ENCODE measurements around the gene KCNJ1.

Gene KCNJ1

GRCh38 chr11:128900468-128900867 lies 33.4 kb upstream of the KCNJ1 start:
- TF ChIP-seq CTCF (IDR thresholded peaks at IDR 0.05; ENCODE audit: low read depth, low read length): no peak
- no peak overlapping the region for H3K4me3 ChIP-seq (ENCODE audit: low read depth, low read length)

- no peak for TF ChIP-seq CTCF (IDR thresholded peaks at IDR 0.05; ENCODE audit: low read depth, low read length)
Observed at GRCh38 chr11:128898580-128899344, 31.7 kb upstream of the KCNJ1 start.

GRCh38 chr11:128897826-128898225 lies 30.7 kb upstream of the KCNJ1 start:
- no peak for TF ChIP-seq CTCF (IDR thresholded peaks at IDR 0.05; ENCODE audit: low read depth, low read length)
- H3K4me3 ChIP-seq (ENCODE audit: low read depth, low read length): no peak overlapping the region

More at GRCh38 chr11:128898580-128899344, 31.7 kb upstream of the KCNJ1 start:
- H3K4me3 ChIP-seq (ENCODE audit: low read depth, low read length): no peak overlapping the region

- TF ChIP-seq CTCF (IDR thresholded peaks at IDR 0.05; ENCODE audit: low read depth, low read length): no peak
- no peak overlapping the region for H3K4me3 ChIP-seq (ENCODE audit: low read depth, low read length)
Observed at GRCh38 chr11:128896356-128896755, 29.3 kb upstream of the KCNJ1 start.

- no peak overlapping the region for H3K4me3 ChIP-seq (ENCODE audit: low read depth, low read length)
- no peak for TF ChIP-seq CTCF (IDR thresholded peaks at IDR 0.05; ENCODE audit: low read depth, low read length)
Observed at GRCh38 chr11:128895526-128895925, 28.4 kb upstream of the KCNJ1 start.

DNA sequence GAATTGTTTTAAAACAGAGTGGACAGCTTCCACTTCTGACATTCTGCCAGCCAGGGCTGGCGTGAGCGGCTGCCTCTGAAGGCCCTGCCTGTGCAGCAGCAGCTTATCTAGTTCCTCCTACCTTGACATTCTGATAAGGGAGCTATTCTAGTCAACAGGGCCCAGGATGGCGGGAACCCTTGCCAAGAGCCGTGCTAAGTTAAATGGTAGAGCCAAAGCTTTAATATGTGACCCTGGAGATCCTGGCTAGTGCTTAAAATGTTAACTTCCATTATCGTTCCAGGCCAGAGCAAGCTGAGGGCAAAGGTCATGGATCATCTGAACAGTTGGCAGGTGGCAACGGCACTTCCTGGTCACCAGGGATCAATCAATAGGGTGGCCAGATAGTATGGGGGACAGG lies 27.6 kb upstream of the KCNJ1 start:
- no peak overlapping the region for H3K4me3 ChIP-seq (ENCODE audit: low read depth, low read length)

More for the DNA sequence above, 27.6 kb upstream of the KCNJ1 start:
- no peak for TF ChIP-seq CTCF (IDR thresholded peaks at IDR 0.05; ENCODE audit: low read depth, low read length)
